ENCODE data around the gene IRX1. TPM values are rescaled to one million over a fixed set of nuclear protein-coding genes. Genes with fewer than 3 reads are reported as not detected.

IRX1 gene
- total RNA-seq, result not detected in 2 replicates

GRCh38 chr5:3595006-3595961, at the start of gene IRX1:
Gene IRX1, plus strand, starts transcription at chr5:3595832. Its CDS starts 274 bp downstream, at chr5:3596106.

